ENCODE measurements around the gene C22orf39. TPM values are rescaled to one million over a fixed set of nuclear protein-coding genes. Genes with fewer than 3 reads are reported as not detected.

Gene C22orf39
- total RNA-seq, 1 donor: 14.8 TPM

DNA sequence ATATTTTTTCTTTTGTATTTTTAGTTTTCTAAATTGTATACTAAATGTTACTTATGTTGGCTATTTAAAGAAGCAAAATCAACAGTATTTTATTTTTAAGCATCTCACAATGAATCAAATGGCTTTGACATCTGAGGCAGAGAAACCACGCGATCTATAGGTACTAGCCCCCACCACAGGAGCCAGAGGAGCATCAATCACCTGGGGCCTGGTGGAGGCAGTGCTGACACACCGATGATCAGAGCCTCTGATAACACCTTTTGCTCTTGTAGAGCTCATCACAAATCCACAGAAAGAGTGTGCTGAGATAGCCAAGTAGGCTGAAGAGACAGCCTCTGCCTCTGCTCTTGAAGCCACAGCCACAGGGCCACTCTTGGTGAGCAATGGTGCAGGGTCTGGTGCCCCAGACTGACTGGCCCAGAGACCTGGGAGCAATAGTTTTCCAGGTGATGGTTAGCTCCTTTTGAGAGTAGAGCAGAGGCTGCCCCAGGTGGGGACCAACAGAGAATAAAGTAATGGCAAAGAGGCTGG lies 41.2 kb downstream of the C22orf39 start:
- TF ChIP-seq, protein P1, sequence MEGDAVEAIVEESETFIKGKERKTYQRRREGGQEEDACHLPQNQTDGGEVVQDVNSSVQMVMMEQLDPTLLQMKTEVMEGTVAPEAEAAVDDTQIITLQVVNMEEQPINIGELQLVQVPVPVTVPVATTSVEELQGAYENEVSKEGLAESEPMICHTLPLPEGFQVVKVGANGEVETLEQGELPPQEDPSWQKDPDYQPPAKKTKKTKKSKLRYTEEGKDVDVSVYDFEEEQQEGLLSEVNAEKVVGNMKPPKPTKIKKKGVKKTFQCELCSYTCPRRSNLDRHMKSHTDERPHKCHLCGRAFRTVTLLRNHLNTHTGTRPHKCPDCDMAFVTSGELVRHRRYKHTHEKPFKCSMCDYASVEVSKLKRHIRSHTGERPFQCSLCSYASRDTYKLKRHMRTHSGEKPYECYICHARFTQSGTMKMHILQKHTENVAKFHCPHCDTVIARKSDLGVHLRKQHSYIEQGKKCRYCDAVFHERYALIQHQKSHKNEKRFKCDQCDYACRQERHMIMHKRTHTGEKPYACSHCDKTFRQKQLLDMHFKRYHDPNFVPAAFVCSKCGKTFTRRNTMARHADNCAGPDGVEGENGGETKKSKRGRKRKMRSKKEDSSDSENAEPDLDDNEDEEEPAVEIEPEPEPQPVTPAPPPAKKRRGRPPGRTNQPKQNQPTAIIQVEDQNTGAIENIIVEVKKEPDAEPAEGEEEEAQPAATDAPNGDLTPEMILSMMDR (IDR thresholded peaks at IDR 0.05; ENCODE audit: extremely low read depth, low read depth, low read length): no peak
- Histone ChIP-seq H3K79me2 (ENCODE audit: insufficient read depth, low read length) (peaks cover 22% of the 10 kb centered on the region), H3K27ac (ENCODE audit: low read depth, low read length) (no peak overlapping the region), H3K9me3 (ENCODE audit: low read depth, low read length) (no peaks in the 10 kb centered on the region), H3K36me3 (ENCODE audit: insufficient read depth, low read length) (peaks cover 59% of the 10 kb centered on the region), H3K4me3 (ENCODE audit: insufficient read depth, low read length) (no peak overlapping the region), H3K4me1 (ENCODE audit: insufficient read depth, low read length) (no peaks in the 10 kb centered on the region), H4K20me1 (ENCODE audit: insufficient read depth, low read length) (peaks cover 10% of the 10 kb centered on the region), H2AFZ (ENCODE audit: low read length) (no peak overlapping the region), H3K27me3 (ENCODE audit: insufficient read depth, low read length) (no peaks in the 10 kb centered on the region), H3K4me2 (ENCODE audit: insufficient read depth, low read length) (no peak overlapping the region)
- DNase-seq (ENCODE audit: insufficient read length, low spot score, missing footprints): no peak

DNA sequence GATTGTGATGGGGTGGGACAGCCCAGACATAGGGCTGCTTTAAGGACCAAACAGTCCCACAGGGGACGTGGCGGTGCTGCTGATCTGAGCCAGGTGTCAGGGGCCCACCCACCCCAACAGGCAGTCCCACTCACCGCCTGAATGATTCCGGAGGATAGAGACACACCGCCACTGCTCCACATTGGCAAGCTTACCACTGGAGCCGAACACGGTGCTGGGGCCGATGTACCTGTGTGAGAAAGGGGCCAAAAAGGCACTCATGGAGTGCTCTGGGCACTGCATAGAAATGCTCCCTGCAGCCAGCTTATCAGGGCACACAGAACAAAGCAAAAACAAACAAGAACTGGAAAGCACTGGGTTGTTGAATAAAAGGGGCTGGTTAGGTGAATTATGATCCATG lies 41.9 kb downstream of the C22orf39 start:
- no peaks in the 10 kb centered on the region for H3K27me3 ChIP-seq (ENCODE audit: insufficient read depth, low read length)
- H4K20me1 ChIP-seq (ENCODE audit: insufficient read depth, low read length): peaks cover 4% of the 10 kb centered on the region
- no peak for DNase-seq (ENCODE audit: insufficient read length, low spot score, missing footprints)
- no peak overlapping the region for H2AFZ ChIP-seq (ENCODE audit: low read length)
- H3K4me1 ChIP-seq (ENCODE audit: insufficient read depth, low read length): no peaks in the 10 kb centered on the region
- no peak overlapping the region for H3K4me2 ChIP-seq (ENCODE audit: insufficient read depth, low read length)
- H3K79me2 ChIP-seq (ENCODE audit: insufficient read depth, low read length): peaks cover 15% of the 10 kb centered on the region
- H3K36me3 ChIP-seq (ENCODE audit: insufficient read depth, low read length): peaks cover 64% of the 10 kb centered on the region
- no peak overlapping the region for H3K27ac ChIP-seq (ENCODE audit: low read depth, low read length)
- H3K9me3 ChIP-seq (ENCODE audit: low read depth, low read length): no peaks in the 10 kb centered on the region
- H3K4me3 ChIP-seq (ENCODE audit: insufficient read depth, low read length): no peak overlapping the region
- TF ChIP-seq, protein P1 (IDR thresholded peaks at IDR 0.05; ENCODE audit: extremely low read depth, low read depth, low read length): no peak

DNA sequence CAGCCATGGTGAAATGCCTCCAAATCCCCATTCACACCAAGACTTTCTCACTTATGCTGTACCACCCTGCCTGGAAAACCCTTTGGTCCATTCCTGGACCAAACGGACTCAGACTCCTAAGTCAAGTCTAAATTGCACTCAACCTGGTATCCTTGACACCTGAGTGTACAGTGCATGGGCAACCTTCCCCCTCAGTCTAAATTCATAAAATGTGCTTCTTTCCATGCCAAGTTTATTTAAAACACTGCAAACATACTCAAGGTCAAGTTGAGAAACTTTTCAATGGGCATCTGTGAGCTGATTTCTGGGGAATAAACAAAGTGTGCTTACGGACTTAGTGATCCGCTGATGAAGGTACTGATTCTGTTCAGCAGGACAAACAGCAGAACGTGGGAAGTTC lies 42.4 kb downstream of the C22orf39 start:
- H3K36me3 ChIP-seq (ENCODE audit: insufficient read depth, low read length): peaks cover 63% of the 10 kb centered on the region
- H3K4me2 ChIP-seq (ENCODE audit: insufficient read depth, low read length): no peak overlapping the region

DNA sequence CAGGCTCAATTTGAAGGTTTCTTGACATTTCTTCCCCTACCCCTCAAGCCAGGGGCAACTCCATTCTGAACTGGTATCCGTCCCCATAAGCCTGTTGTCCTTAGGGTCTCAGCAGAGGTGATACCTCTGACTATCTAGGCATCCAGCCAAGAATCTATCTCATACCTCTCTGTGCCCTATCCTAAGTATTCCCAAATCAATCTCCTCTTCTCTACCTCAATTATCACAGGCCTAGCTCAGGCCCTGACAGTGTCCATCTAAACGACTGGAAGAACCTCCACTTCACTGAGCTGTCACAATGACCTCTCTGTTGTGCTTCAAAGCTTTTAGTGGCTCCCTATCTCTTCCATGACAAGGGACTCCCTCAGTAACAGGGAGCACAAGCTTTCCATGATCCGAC lies 42.8 kb downstream of the C22orf39 start:
- Histone ChIP-seq H3K27ac (ENCODE audit: low read depth, low read length) (no peak overlapping the region), H3K79me2 (ENCODE audit: insufficient read depth, low read length) (peaks cover 7% of the 10 kb centered on the region), H4K20me1 (ENCODE audit: insufficient read depth, low read length) (peaks cover 2% of the 10 kb centered on the region), H3K4me3 (ENCODE audit: insufficient read depth, low read length) (no peak overlapping the region), H3K36me3 (ENCODE audit: insufficient read depth, low read length) (peaks cover 61% of the 10 kb centered on the region), H3K4me2 (ENCODE audit: insufficient read depth, low read length) (no peak overlapping the region), H3K4me1 (ENCODE audit: insufficient read depth, low read length) (no peaks in the 10 kb centered on the region), H2AFZ (ENCODE audit: low read length) (no peak overlapping the region), H3K9me3 (ENCODE audit: low read depth, low read length) (no peaks in the 10 kb centered on the region), H3K27me3 (ENCODE audit: insufficient read depth, low read length) (no peaks in the 10 kb centered on the region)
- TF ChIP-seq, protein P1 (IDR thresholded peaks at IDR 0.05; ENCODE audit: extremely low read depth, low read depth, low read length): no peak
- no peak for DNase-seq (ENCODE audit: insufficient read length, low spot score, missing footprints)

More for the DNA sequence above, 42.4 kb downstream of the C22orf39 start:
- no peak overlapping the region for H3K27ac ChIP-seq (ENCODE audit: low read depth, low read length)
- TF ChIP-seq, protein P1 (IDR thresholded peaks at IDR 0.05; ENCODE audit: extremely low read depth, low read depth, low read length): no peak
- H3K4me3 ChIP-seq (ENCODE audit: insufficient read depth, low read length): no peak overlapping the region
- H3K4me1 ChIP-seq (ENCODE audit: insufficient read depth, low read length): no peaks in the 10 kb centered on the region
- peaks cover 2% of the 10 kb centered on the region for H4K20me1 ChIP-seq (ENCODE audit: insufficient read depth, low read length)
- H2AFZ ChIP-seq (ENCODE audit: low read length): no peak overlapping the region
- DNase-seq (ENCODE audit: insufficient read length, low spot score, missing footprints): no peak
- H3K9me3 ChIP-seq (ENCODE audit: low read depth, low read length): no peaks in the 10 kb centered on the region
- peaks cover 11% of the 10 kb centered on the region for H3K79me2 ChIP-seq (ENCODE audit: insufficient read depth, low read length)
- H3K27me3 ChIP-seq (ENCODE audit: insufficient read depth, low read length): no peaks in the 10 kb centered on the region
